ACC112 (cell line): Measurements from ENCODE around the gene ERGIC3.
A peak's percentile ranks its signal among the peaks of the same experiment; 100 is the strongest.
"Not testable (repeated sequence)": the region's sequence is repeated elsewhere in the genome, so short reads cannot be mapped to it uniquely, and the experiment has no call there.

Source experiments
- H2AFZ ChIP-seq: fragments of 200-600 bp; sonication (generic); one replicate; pipeline ENCODE4 v1.6.0; 2017; ENCODE audit warnings: antibody characterized with exemption, low read length; ENCODE audit not compliant: unreplicated experiment
- H3K27ac ChIP-seq: fragments of 200-600 bp; sonication (generic); 2 replicates; pipeline ENCODE4 v1.5.1; 2014; ENCODE audit warnings: low read depth, mild to moderate bottlenecking, antibody characterized with exemption, low read length, moderate library complexity
- H3K27me3 ChIP-seq: fragments of 200-600 bp; sonication (generic); 2 replicates; pipeline ENCODE4 v1.6.1; 2014; ENCODE audit warnings: mild to moderate bottlenecking, antibody characterized with exemption, low read length, moderate library complexity, mixed read lengths; ENCODE audit not compliant: insufficient read depth
- H3K36me3 ChIP-seq: fragments of 200-600 bp; sonication (generic); 2 replicates; pipeline ENCODE4 v1.6.1; 2016; ENCODE audit warnings: mild to moderate bottlenecking, antibody characterized with exemption, low read length, moderate library complexity, mixed read lengths; ENCODE audit not compliant: insufficient read depth
- H3K4me1 ChIP-seq: fragments of 200-600 bp; sonication (generic); one replicate; pipeline ENCODE4 v1.6.1; 2016; ENCODE audit warnings: low read length, mixed read lengths; ENCODE audit not compliant: insufficient read depth, unreplicated experiment, control insufficient read depth
- H3K4me3 ChIP-seq: fragments of 200-600 bp; sonication (generic); 2 replicates; pipeline ENCODE4 v1.5.1; 2014; ENCODE audit warnings: mild to moderate bottlenecking, low read depth, low read length
- H3K79me2 ChIP-seq: fragments of 200-600 bp; sonication (generic); one replicate; pipeline ENCODE4 v1.6.0; 2016; ENCODE audit warnings: low read length; ENCODE audit not compliant: control insufficient read depth, unreplicated experiment, insufficient read depth

The ERGIC3 gene

DNA sequence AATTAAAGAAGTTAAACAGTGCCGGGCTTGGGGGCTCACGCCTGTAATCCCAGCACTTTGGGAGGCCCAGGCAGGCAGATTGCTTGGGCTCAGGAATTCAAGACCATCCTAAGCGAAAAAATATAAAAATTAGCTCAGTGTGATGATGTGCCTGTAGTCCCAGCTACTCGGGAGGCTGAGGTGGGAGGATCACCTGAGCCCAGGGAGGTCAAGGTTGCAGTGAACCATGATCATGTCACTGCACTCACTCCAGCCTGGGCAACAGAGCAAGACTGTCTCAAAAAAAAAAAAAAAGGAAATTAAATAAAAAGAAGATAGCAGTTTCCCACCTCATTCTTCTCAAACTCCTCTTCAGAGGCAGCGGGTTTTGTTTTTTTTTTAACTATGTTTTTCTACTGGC is 24.1 kb upstream of the ERGIC3 start:
- H3K4me1 ChIP-seq, result peaks cover 19% of the 10 kb centered on the region
- H3K36me3 ChIP-seq, H3K79me2 ChIP-seq, H3K4me3 ChIP-seq, H3K27ac ChIP-seq, H3K27me3 ChIP-seq, H2AFZ ChIP-seq: not testable (repeated sequence)

DNA sequence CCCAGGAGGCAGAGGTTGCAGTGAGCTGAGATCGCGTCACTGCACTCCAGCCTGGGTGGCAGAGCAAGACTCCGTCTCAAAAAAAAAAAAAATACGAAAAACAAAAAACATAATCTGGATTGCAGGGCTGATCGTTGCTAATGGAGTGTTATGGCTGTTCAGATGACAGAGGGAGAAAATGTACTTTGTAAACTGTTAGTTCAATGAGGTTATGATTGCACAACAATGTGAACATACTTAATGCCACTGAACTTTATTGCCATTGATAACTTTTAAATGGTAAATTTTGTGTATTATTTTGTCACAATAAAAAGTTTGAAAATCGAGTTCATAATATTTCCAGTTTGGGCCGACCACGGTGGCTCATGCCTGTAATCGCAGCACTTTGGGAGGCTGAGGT is 22.9 kb upstream of the ERGIC3 start:
- Histone ChIP-seq H3K4me3 (no peak overlapping the region), H3K4me1 (peaks cover 19% of the 10 kb centered on the region), H3K79me2 (no peaks in the 10 kb centered on the region), H2AFZ (no peak overlapping the region), H3K27ac (no peak overlapping the region), H3K36me3 (no peaks in the 10 kb centered on the region), H3K27me3 (no peaks in the 10 kb centered on the region)

DNA sequence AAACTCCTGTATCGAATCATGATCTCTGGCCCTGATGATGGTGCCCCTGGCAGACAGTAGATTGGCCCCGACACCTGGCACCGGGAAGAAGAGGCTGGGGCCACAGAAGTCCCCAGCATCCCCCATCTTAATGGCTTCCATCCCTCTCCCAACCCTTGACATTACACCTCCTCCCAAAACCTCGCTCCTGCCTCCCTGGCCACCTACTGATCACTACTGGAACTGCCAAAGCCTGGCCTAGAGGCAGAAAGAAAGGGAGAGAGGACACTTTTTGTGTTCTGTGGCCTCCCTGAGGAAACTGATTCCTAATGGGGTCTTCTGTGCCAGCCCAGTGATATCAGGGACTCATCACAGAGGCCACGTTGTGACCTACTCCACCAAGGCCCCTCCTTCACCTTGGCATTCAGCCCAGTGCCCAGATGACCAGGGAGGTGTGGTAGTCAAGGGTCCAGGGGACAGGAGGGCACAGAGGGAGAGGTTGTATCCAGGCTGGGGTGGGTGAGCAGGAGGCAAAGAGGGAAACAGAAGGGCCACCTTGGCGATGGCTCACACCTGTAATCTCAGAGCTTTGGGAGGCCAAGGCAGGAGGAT is 18.5 kb upstream of the ERGIC3 start:
- Histone ChIP-seq H3K4me3 (no peak overlapping the region), H3K36me3 (no peaks in the 10 kb centered on the region), H3K27me3 (no peaks in the 10 kb centered on the region), H3K4me1 (no peaks in the 10 kb centered on the region), H2AFZ (no peak overlapping the region), H3K27ac (no peak overlapping the region), H3K79me2 (no peaks in the 10 kb centered on the region)

DNA sequence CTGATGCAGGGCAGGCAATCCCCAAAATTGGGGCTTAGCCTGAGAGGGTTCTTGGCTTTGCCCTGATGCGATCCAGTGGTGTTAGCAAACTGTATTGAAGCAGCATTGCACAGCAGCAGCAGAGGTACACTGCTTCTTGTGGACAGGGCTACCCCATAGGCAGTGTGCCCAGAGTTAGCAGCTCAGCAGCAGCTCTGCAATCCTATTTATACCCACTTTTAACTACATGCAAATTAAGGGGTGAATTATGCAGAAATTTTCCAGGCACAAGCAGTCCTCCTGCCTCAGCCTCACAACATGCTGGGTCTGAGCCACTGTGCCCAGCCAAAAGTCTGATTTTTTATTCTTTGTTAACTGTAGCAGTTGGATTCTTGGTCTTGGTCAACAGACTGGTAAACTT is 16.2 kb upstream of the ERGIC3 start:
- Histone ChIP-seq H3K36me3 (no peaks in the 10 kb centered on the region), H3K27ac (no peak overlapping the region), H3K4me1 (no peaks in the 10 kb centered on the region), H3K79me2 (no peaks in the 10 kb centered on the region), H2AFZ (no peak overlapping the region), H3K27me3 (no peaks in the 10 kb centered on the region), H3K4me3 (no peak overlapping the region)

DNA sequence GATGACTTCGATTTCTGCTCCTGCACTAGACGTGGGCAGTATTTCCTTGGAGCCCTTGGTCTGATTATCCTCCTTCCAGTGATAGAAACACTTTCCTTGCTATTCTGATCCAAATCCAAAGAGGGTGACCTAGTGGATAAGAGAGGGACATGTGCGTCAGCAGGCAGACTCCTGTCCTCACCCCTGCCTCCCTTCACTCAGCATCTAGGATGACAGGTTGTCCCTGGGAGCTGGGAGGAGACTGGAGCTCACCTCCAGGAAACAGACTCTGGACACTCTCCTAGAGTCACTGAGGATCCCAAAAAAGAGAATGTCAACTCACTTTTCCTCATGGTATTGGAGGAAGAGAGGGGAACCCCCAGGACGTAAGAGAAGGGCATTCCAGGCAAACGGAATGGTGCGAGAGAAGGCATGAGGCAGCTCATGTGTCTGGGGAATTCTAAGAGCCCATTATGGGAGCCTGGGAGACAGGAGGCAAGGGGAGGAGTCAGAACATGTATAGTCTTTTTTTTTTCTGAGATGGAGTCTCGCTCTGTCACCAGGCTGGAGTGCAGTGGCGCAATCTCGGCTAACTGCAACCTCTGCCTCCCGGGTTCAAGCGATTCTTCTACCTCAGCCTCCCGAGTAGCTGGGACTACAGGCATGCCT is 14.6 kb upstream of the ERGIC3 start:
- Histone ChIP-seq H3K27me3 (no peaks in the 10 kb centered on the region), H3K4me1 (no peaks in the 10 kb centered on the region), H3K36me3 (no peaks in the 10 kb centered on the region), H3K27ac (no peak overlapping the region), H3K79me2 (no peaks in the 10 kb centered on the region), H3K4me3 (no peak overlapping the region), H2AFZ (no peak overlapping the region)

DNA sequence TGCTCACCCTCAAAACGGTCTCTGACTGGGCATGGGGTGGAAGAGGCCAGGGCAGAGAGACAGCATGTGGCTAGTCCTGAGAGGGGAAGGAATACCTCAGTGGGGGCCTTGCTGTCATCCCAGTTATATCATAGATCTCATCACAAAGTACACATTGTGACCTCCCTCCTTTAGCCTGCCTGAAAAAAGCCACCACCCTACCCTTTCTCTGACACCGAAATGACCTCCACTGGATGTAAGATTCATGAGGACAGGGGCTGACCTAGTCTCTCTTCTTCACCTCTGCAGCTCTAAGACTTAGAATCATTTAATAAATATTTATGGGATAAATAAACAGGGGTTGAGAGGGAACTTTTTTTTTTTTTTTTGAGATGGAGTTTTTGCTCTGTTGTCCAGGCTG is 12.3 kb upstream of the ERGIC3 start, which contains the start of gene C20orf173:
Gene C20orf173 (minus strand): TSS at position 101 of the 400 bp plus-strand sequence. CDS start 279 bp downstream, outside the sequence.
- no peaks in the 10 kb centered on the region for H3K36me3 ChIP-seq
- H3K27me3 ChIP-seq, result no peaks in the 10 kb centered on the region
- no peak within 1 kb of the TSS for H3K4me3 ChIP-seq
- no peaks in the 10 kb centered on the region for H3K4me1 ChIP-seq
- H3K27ac ChIP-seq, result no peak within 1 kb of the TSS
- no peaks in the 10 kb centered on the region for H3K79me2 ChIP-seq
- H2AFZ ChIP-seq, result no peak within 1 kb of the TSS

DNA sequence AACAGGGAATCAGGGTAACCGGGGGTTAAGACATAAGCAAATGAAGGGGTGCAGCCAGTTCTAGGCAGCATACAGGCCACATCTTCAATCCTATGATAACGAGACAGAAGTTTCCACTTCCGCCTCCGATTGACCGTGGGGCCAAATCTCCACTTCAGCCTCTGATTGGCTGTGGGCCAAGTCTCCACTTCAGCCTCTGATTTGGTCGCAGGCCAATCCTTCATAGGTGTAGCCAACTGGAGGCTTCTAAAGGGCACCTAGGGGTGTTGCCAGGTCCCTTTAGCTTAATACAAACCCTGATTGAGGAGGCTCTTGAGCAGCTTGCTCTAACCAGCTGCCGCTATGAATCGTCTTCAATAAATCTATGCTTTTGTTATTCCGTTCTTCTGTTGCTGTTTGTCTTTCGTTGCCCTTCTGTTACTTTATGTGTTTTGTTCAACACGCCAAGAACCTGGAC is 2.1 kb upstream of the ERGIC3 start:
- Histone ChIP-seq H2AFZ (no peak overlapping the region), H3K4me3 (no peak overlapping the region), H3K27me3 (no peaks in the 10 kb centered on the region), H3K79me2 (peaks cover 4% of the 10 kb centered on the region), H3K36me3 (peaks cover 7% of the 10 kb centered on the region; the same call in 1 of the 2 replicates), H3K27ac (no peak overlapping the region), H3K4me1 (peaks cover 5% of the 10 kb centered on the region)

DNA sequence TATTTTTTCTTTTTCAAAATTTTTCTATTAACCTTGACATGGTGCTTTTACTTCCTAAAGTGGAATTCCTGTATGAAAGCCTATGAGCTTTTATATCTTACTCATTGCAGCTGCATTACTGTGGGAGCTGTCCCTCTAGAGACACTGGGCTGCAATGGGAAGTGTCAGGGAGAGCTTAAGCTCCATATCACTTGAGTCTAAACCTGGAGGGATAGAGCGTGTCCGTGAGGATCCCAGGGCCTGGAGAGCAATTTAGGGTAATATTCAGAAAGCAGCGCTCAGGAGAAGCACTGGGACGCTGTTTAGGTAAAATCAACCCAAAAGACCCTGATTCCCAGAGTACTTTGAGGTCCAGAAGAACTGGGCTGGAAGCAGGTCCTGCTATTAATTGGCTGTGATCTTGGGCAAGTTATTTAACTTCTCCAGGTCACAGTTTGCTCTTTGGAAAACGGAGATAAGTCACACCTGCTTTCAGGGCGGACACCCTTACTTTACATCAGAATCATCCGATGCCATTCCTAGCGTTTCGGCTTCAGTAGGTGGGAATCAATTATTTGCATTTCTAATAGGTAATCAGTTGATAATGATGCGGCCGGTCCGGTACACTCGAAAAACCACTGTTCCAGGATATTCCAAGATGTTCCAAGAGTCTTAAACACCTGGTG is 628 bp upstream of the ERGIC3 start:
- peak overlapping the region; percentile 82 for H3K4me3 ChIP-seq
- H3K27ac ChIP-seq, result no peak overlapping the region

DNA sequence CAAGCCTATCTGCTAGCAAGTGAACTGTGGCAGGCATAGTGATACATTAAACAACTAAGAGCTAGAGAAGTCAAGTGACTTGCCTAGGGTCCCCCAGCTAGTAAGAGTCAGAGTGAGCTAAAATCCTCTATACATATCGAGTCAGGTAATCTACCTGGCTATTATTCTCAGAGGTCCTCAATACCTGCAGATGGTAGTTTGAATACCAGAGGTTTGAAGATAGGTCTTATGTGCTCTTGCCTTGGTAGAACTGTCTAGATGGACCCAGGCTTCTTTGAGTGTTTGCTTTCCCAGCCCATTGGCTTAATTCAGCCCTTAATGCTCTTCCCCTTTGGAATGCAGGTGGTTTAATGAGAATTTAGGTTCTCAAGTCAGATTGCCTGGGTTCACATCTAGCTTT is 1.1 kb downstream of the ERGIC3 start:
- H2AFZ ChIP-seq, result no peak overlapping the region
- H3K79me2 ChIP-seq, result peaks cover 4% of the 10 kb centered on the region
- peak overlapping the region; percentile 82; the same call in 1 of the 2 replicates for H3K4me3 ChIP-seq
- peaks cover 7% of the 10 kb centered on the region; the same call in 1 of the 2 replicates for H3K36me3 ChIP-seq
- no peak overlapping the region for H3K27ac ChIP-seq
- H3K4me1 ChIP-seq, result peaks cover 5% of the 10 kb centered on the region
- no peaks in the 10 kb centered on the region for H3K27me3 ChIP-seq

More for the DNA sequence above, 628 bp upstream of the ERGIC3 start:
- Histone ChIP-seq H2AFZ (peak overlapping the region; percentile 58), H3K79me2 (peaks cover 4% of the 10 kb centered on the region), H3K27me3 (no peaks in the 10 kb centered on the region), H3K36me3 (peaks cover 7% of the 10 kb centered on the region; the same call in 1 of the 2 replicates), H3K4me1 (peaks cover 5% of the 10 kb centered on the region)

DNA sequence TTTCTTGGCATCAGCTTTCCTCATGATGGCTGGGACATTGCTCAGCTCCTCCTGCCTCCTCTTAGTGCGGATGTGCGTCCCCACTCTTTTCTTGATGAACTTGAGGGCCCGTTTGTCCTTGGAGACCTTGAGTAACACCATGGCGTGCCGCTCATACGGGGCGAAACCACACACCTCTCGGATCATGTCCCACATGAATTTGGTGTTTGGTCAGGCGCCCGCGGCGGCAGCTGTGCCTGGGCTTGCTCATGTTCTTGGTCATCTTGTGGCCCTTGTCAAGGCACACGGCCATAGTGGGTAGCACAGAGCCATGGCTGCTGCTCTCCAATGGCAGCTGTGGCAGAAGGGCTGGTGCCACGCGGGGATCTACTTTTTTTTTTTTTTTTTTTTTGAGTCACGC is 2.6 kb downstream of the ERGIC3 start:
- peaks cover 7% of the 10 kb centered on the region; the same call in 1 of the 2 replicates for H3K36me3 ChIP-seq

More for the DNA sequence above, 2.6 kb downstream of the ERGIC3 start:
- Histone ChIP-seq H3K27me3 (no peaks in the 10 kb centered on the region), H3K4me3 (no peak overlapping the region), H3K4me1 (peaks cover 5% of the 10 kb centered on the region), H2AFZ (no peak overlapping the region), H3K79me2 (peaks cover 4% of the 10 kb centered on the region), H3K27ac (no peak overlapping the region)
